Esophagus muscularis mucosa (tissue), 3 donors: ENCODE measurements around the gene CHD2.

ENCODE experiments used
- CTCF ChIP-seq, 3 experiments: fragments of 200-600 bp in 2 of 3; fragments of 450-650 bp in 1 of 3; sonication (generic) in 2 of 3; IDR thresholded peaks; one replicate each; pipeline ENCODE4 v1.5.1; 2017 to 2019; ENCODE audit warnings: antibody characterized with exemption in 3 of 3, mild to moderate bottlenecking in 2 of 3, moderate library complexity in 1 of 3
- POLR2A ChIP-seq: fragments of 450-650 bp; IDR thresholded peaks from one replicate; pipeline ENCODE4 v1.6.1; 2017; ENCODE audit warnings: antibody characterized with exemption, moderate library complexity, mild to moderate bottlenecking, low read depth
- POLR2AphosphoS5 ChIP-seq, 2 donors: sonication (generic); formaldehyde crosslinking; IDR thresholded peaks; one replicate each; pipeline ENCODE4 v1.6.1; 2017; ENCODE audit warnings: antibody characterized with exemption in 2 of 2

- TF ChIP-seq POLR2A, result no peak
- TF ChIP-seq CTCF (IDR thresholded peaks at IDR 0.05), result no peak
- no peak for TF ChIP-seq POLR2AphosphoS5 (IDR thresholded peaks at IDR 0.05)
Measured at GRCh38 chr15:92914103-92914499, 14.0 kb downstream of the CHD2 start.
